K562 (cell line): ENCODE results near the gene GHITM. TPM values are rescaled to one million over a fixed set of nuclear protein-coding genes. Genes with fewer than 3 reads are reported as not detected.

Experiments
- ATAC-seq: fragments of 200-7000 bp; cut with Tn5 transposase; 3 replicates; pipeline ENCODE4 v1.9.1; 2020; ENCODE audit warnings: moderate library complexity
- BruUV-seq: library from RNA; stranded (reverse); fragments of 400-500 nt; replicated peaks from 2 replicates; lab custom pipeline; 2021; lab: Mats Ljungman, UMichigan
- CTCF ChIA-PET: fragments of 300-600 bp; formaldehyde crosslinking; extraction: SDS; loops from one replicate; lab custom pipeline; 2021; ENCODE audit warnings: low intra/inter-chr PET ratio; lab: Yijun Ruan, JAX
- POLR2A ChIA-PET: fragments of 300-600, 350-650 bp; sonication (Branson Sonifier 250); formaldehyde crosslinking; extraction: SDS; loops from one replicate; lab custom pipeline; 2021; ENCODE audit warnings: antibody characterized with exemption, inconsistent platforms; lab: Yijun Ruan, JAX
- DNase-seq, 4 experiments: peaks; one replicate each; pipeline versions ENCODE4 v3.0.0 to v3.0.0-alpha.2; 2011 to 2018; ENCODE audit warnings: low spot score in 3 of 4, mixed read lengths in 3 of 4; ENCODE audit errors: extremely low read depth in 1 of 4
- FAIRE-seq: peaks from 2 replicates; lab custom pipeline; 2011; peaks lifted over from hg19 to GRCh38; lab: Jason Lieb, UNC
- H2AFZ ChIP-seq: 2 replicates; pipeline ENCODE4 v1.6.0; 2011; ENCODE audit warnings: low read depth, low read length, control low read depth, inconsistent platforms
- H3K27ac ChIP-seq: fragments of 200-600 bp; 3 replicates; pipeline ENCODE4 v1.8.0; 2011; ENCODE audit warnings: low read depth, mild to moderate bottlenecking, control low read depth, inconsistent platforms, low read length, moderate library complexity, mixed read lengths; ENCODE audit errors: extremely low read depth
- H3K27me3 ChIP-seq, 2 experiments: fragments of 300-600 bp in 1 of 2; 2 replicates in 1 of 2; 3 replicates in 1 of 2; pipeline versions ENCODE4 v1.6.0 to v1.8.0; 2011; ENCODE audit warnings: inconsistent platforms in 2 of 2, low read length in 2 of 2, mild to moderate bottlenecking in 1 of 2, mixed read lengths in 1 of 2, moderate library complexity in 1 of 2; ENCODE audit not compliant: control insufficient read depth in 2 of 2, insufficient read depth in 2 of 2
- H3K36me3 ChIP-seq: fragments of 300-600 bp; 3 replicates; pipeline ENCODE4 v1.8.0; 2011; ENCODE audit warnings: mild to moderate bottlenecking, low read length, inconsistent platforms; ENCODE audit not compliant: control insufficient read depth, insufficient read depth
- H3K4me1 ChIP-seq, 2 experiments: fragments of 200-600 bp in 1 of 2; replicated peaks in 1 of 2; 2 replicates in 1 of 2; 3 replicates in 1 of 2; pipeline versions ENCODE4 v1.5.1 to v1.8.0; 2011; ENCODE audit warnings: inconsistent platforms in 2 of 2, low read length in 2 of 2, mild to moderate bottlenecking in 1 of 2, mixed read lengths in 1 of 2, moderate library complexity in 1 of 2; ENCODE audit not compliant: control insufficient read depth in 2 of 2, insufficient read depth in 2 of 2
- H3K4me2 ChIP-seq: 2 replicates; pipeline ENCODE4 v1.6.1; 2011; ENCODE audit warnings: low read length, control low read depth, inconsistent platforms, mixed read lengths; ENCODE audit not compliant: insufficient read depth
- H3K4me3 ChIP-seq: fragments of 200-600 bp; sonication (generic), shearing (Covaris generic); 2 replicates; pipeline ENCODE4 v1.5.1; 2016; ENCODE audit warnings: control low read depth, inconsistent platforms
- H3K79me2 ChIP-seq: fragments of 200-600 bp; 3 replicates; pipeline ENCODE4 v1.8.0; 2011; ENCODE audit warnings: low read length, inconsistent platforms; ENCODE audit not compliant: control insufficient read depth, insufficient read depth
- H3K9ac ChIP-seq, 2 experiments: 2 replicates each; pipeline versions ENCODE4 v1.6.0 to v1.6.1; 2011; ENCODE audit warnings: low read depth in 2 of 2, low read length in 2 of 2, control low read depth in 1 of 2, inconsistent platforms in 1 of 2, mild to moderate bottlenecking in 1 of 2, mixed read lengths in 1 of 2; ENCODE audit not compliant: insufficient read depth in 1 of 2
- H3K9me1 ChIP-seq: one replicate; pipeline ENCODE4 v1.6.0; 2011; ENCODE audit warnings: inconsistent platforms, mild to moderate bottlenecking, low read length, moderate library complexity; ENCODE audit not compliant: control insufficient read depth, insufficient read depth
- H3K9me3 ChIP-seq: replicated peaks from 2 replicates; pipeline ENCODE4 v1.5.1; 2011; ENCODE audit warnings: low read depth, low read length, inconsistent platforms; ENCODE audit not compliant: control insufficient read depth, insufficient read depth
- H4K20me1 ChIP-seq: replicated peaks from 2 replicates; pipeline ENCODE4 v1.6.1; 2011; ENCODE audit warnings: low read length, inconsistent platforms, mixed read lengths; ENCODE audit not compliant: control insufficient read depth, insufficient read depth
- ESRRB ChIP-seq: fragments of 250-450 bp; sonication (Bioruptor Pico); IDR thresholded peaks from 2 replicates; pipeline ENCODE4 v1.5.0; 2020; ENCODE audit warnings: mild to moderate bottlenecking, moderate library complexity, borderline replicate concordance
- FOS ChIP-seq: IDR thresholded peaks from 3 replicates; pipeline ENCODE4 v1.6.1; 2011; ENCODE audit not compliant: insufficient read length; ENCODE audit errors: extremely low read depth
- HDAC2 ChIP-seq: fragments of 450-650 bp; IDR thresholded peaks from 2 replicates; pipeline ENCODE4 v1.6.1; 2016; ENCODE audit warnings: mild to moderate bottlenecking
- RB1 ChIP-seq: fragments of 450-650 bp; IDR thresholded peaks from 2 replicates; pipeline ENCODE4 v1.6.1; 2017; ENCODE audit warnings: low read depth, mild to moderate bottlenecking
- TEAD2 ChIP-seq: fragments of 450-650 bp; IDR thresholded peaks from 2 replicates; pipeline ENCODE4 v1.6.1; 2016; ENCODE audit warnings: missing genetic modification characterization, control low read depth, missing compliant biosample characterization
- ZNF280A ChIP-seq: fragments of 450-650 bp; IDR thresholded peaks from 2 replicates; pipeline ENCODE4 v1.6.1; 2018; ENCODE audit warnings: mild to moderate bottlenecking, low read depth; ENCODE audit not compliant: partially characterized antibody
- ZNF311 ChIP-seq: fragments of 250-450 bp; sonication (Bioruptor Pico); IDR thresholded peaks from 2 replicates; pipeline ENCODE4 v1.4.0; 2020; ENCODE audit warnings: mild to moderate bottlenecking, moderate library complexity
- WGBS: fragments of 100-300 bp; shearing (Covaris generic); methylation state at CpG from one replicate; pipeline ENCODE4 v1.1.6; 2016; ENCODE audit warnings: low coverage, mixed read lengths; ENCODE audit not compliant: insufficient coverage; ENCODE audit errors: missing lambda C conversion rate; 5-methylcytosine and 5-hydroxymethylcytosine counted together
- in situ Hi-C: fragments of 300-500 bp; cut with MboI; formaldehyde crosslinking; loops from 4 replicates; pipeline ENCODE4 v1.15.0; 2018; ENCODE audit warnings: inconsistent platforms, mixed read lengths
- intact Hi-C: fragments of 100-400 bp; cut with micrococcal nuclease; formaldehyde crosslinking; loops from 2 replicates; pipeline ENCODE4 v1.14.2; 2022
- polyA plus RNA-seq, 8 experiments: library from polyadenylated mRNA; depleted of rRNA in 4 of 8; stranded (reverse) in 5 of 8; unstranded in 3 of 8; fragments of >200 nt; fragmentation: Nextera tagmentation in 2 of 8; fragmentation: Illumina TruSeq in 1 of 8; extraction: Ambion mirVana in 2 of 8; extraction: Trizol in 1 of 8; gene quantifications; 2 replicates each; pipeline versions ENCODE4 v1.2.1 to v1.2.3, GENCODE V29; 2011 to 2014; ENCODE audit warnings: inconsistent platforms in 1 of 8, missing spikeins in 1 of 8
- total RNA-seq, 7 experiments: library from RNA; depleted of rRNA in 6 of 7; stranded (reverse); fragments of >200 nt in 6 of 7; fragmentation: Illumina TruSeq in 2 of 7; extraction: Trizol in 2 of 7; gene quantifications; 2 replicates each; pipeline versions ENCODE4 v1.2.1 to v1.2.3, GENCODE V29; 2011 to 2021; ENCODE audit warnings: low replicate concordance in 1 of 7
- TF ChIP-seq, protein P1 (sequence below): fragments of 250-450 bp; sonication (Bioruptor Pico); IDR thresholded peaks from 2 replicates; pipeline ENCODE4 v1.5.0; 2021

The GHITM gene
- total and polyA plus RNA-seq, 9 of the 15 experiments (the other 6 are each of a cell fraction or from before 2014, with no cell fraction given), result 322 to 1,258 (median 386) TPM

GRCh38 chr10:84188815-84189214 lies 49.5 kb downstream of the GHITM start:
- H3K79me2 ChIP-seq, result no peaks in the 10 kb centered on the region
- H3K4me3 ChIP-seq, result no peak overlapping the region
- no TSS peak for BruUV-seq
- no peaks in the 10 kb centered on the region for H3K9me1 ChIP-seq
- ATAC-seq (no peak), DNase-seq (no peak), FAIRE-seq (no peak)
- no peak for TF ChIP-seq ZNF311 (CRISPR knock-in tag)
- no peak for TF ChIP-seq ZNF280A
- TF ChIP-seq, protein P1, sequence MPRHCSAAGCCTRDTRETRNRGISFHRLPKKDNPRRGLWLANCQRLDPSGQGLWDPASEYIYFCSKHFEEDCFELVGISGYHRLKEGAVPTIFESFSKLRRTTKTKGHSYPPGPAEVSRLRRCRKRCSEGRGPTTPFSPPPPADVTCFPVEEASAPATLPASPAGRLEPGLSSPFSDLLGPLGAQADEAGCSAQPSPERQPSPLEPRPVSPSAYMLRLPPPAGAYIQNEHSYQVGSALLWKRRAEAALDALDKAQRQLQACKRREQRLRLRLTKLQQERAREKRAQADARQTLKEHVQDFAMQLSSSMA, result no peak
- TF ChIP-seq ESRRB (CRISPR knock-in tag), result no peak
- TF ChIP-seq TEAD2 (tag), result no peak
- TF ChIP-seq FOS, result no peak
- TF ChIP-seq HDAC2, result no peak
- TF ChIP-seq RB1, result no peak
- H3K9me3 ChIP-seq, result no peaks in the 10 kb centered on the region
- POLR2A ChIA-PET, result interaction anchor here (1.7 kb wide), 1 partner anchor 9 kb away, joined by 4 read pairs; no protein-coding TSS in a partner anchor
- no peaks in the 10 kb centered on the region for H3K36me3 ChIP-seq
- CTCF ChIA-PET, result no interaction called here
- H3K9ac ChIP-seq, result no peak overlapping the region
- WGBS, result 0% methylated on average over 3 of the region's 3 CpGs
- intact Hi-C loops, result no loop called here
- no peak overlapping the region for H2AFZ ChIP-seq
- H3K4me2 ChIP-seq, result no peak overlapping the region
- H3K27me3 ChIP-seq, result peaks cover 8 to 67% of the 10 kb centered on the region in 2 experiments; a peak in 4 of 5 replicates
- H3K4me1 ChIP-seq, result no peaks in the 10 kb centered on the region; a peak in 1 of 5 replicates
- H3K27ac ChIP-seq, result no peak overlapping the region
- in situ Hi-C loops, result no loop called here
- peaks cover 5% of the 10 kb centered on the region for H4K20me1 ChIP-seq
